HG03442 (cell line): ENCODE results near the gene C22orf23.

Experiments
- ATAC-seq: cut with Tn5 transposase; IDR thresholded peaks from one replicate; pipeline ENCODE4 v1.9.1; 2021; ENCODE audit warnings: mild to moderate bottlenecking, moderate library complexity; ENCODE audit not compliant: unreplicated experiment

Gene C22orf23

DNA sequence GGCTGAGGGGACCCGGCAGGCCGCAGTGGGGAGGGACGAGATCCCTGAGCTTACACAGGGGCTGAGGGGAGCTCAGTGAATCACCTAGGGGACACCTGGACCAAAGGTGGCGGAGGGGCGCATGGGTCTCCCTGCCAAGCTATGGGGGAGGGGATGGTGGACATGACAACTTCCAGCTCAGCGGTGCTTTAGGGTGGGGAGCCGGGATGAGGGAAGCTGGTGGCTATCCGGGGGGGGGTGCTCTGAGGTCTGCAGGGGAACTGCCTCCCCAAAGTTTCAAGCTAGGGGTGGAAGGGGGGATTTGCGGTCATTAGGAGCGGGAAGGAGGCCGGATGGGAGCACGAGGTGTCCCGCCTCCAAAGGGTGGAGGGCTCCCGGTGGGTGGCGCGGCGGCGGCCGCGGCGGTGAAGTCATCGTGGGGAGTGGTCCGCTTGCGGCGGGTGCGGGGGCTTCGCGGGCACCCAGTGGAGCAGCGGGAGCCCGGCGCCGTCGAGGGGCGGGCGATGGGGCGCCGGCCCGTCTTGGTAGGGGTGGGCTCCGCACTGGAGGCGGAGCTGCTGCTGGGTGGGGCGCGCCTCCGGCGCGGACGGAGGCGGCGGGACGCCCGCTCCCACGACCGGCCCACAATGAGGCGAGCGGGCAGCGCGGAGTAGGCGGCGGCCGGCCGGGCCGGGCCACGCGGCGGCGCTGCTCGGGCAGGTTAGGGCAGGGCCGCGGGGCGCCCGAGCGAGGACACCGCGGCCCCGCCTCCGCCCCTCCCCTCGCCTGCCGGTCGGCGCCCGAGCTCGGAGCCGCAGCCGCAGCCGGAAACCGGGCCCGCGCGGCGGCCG is 47.7 kb downstream of the C22orf23 start, which contains the start of gene MICALL1:
Gene MICALL1 (plus strand): TSS at position 764 of the 830 bp plus-strand sequence. CDS start 126 bp downstream, outside the sequence.
- ATAC-seq = peak; percentile 67

DNA sequence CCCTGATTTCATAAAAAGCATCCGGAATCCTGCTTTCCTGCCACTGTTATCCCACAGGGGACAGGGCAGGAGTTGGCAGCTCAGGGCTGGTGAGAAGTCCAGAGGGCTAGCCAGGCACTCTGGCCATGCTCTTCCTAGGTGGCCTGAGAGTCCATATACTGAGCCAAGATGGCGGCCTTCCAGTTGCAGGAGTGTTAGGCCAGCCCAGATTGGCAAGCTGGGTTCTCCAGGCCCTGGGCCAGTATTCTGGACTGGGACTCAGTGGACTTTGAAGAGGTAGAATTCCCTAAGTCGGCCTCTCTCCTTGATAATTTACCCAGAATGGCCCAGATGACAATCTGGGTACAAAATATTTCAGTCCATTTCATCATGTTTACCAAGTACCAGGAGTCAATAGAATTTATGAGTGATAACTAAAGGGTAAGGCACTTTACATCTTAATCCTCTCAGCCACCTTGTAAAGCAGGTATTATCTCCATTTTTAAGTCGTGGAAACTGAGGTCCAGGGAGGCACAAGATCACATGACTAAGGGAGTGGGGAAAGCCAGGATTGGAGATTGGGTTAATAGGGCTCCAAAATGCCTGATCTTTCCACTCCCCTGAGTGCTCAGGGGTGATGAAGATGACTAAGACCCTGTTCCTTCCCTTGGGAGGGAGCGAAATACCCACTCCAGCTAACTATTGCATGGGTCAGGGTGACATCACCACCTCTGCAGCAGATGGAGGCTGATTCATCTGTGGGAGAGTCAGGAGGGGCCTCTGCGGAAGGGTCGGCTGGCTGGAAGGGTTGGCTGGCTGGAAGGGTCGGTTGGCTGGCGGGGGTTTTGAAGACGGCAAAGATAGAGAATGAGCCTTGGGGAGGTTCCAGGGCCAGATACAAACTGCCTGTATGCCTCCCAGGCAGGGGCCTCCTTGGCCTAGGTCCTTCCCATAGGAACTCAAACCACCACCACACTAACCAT is 48.5 kb downstream of the C22orf23 start:
- no peak for ATAC-seq

DNA sequence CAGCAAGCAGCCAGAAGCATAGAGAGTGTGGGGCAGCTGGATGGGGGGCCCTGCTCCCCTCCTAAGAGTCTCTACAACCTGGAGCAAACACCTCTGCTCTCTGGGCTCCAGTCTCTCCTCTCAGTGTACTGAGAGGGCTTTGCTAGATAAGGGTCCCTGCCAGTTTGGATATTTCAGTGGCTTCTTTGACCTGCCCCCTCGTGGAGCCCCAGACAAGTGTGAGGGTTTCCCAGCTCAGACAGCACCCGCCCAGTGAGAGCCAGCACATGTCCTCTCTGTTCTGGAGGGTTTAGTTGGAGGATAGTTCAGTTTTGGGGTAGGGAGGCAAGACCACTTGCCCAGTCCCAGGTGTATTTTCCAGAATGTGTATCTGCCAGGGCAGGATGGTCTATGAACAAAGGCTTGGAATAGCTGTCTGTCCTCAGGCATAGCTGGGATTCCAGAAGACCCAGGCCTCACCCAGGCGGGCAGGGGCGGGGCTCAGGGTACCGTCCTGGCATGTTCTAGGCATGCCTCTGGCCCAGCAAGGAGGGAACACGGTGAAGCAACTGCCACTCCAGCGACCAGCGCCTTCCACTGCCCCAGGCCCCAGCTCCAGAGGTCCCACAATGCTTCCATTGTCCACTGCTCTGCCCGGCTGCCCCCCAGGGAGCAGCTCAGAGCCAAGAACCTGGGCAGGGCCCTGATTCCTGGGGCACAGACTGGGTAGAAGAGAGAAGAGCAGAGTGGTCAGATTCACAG is 54.8 kb downstream of the C22orf23 start:
- ATAC-seq = no peak

DNA sequence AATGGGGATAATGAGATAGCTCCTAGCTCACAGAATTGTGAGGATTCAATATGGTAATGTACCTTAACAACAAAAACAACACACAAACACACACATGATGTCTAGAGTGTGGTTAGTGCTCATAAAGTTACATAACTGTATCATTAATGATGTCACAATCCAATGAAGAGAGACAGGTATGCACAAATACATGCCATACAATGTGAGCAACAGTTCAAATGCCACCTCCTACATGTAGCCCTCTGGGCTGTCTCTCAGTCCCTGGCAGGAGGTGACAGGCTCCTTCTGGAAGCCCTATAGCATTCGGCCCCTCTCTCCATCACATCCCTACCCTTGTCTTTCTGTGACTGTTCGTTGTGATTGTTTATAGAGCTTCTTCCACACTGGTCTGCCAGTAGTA is 55.6 kb downstream of the C22orf23 start:
- no peak for ATAC-seq

DNA sequence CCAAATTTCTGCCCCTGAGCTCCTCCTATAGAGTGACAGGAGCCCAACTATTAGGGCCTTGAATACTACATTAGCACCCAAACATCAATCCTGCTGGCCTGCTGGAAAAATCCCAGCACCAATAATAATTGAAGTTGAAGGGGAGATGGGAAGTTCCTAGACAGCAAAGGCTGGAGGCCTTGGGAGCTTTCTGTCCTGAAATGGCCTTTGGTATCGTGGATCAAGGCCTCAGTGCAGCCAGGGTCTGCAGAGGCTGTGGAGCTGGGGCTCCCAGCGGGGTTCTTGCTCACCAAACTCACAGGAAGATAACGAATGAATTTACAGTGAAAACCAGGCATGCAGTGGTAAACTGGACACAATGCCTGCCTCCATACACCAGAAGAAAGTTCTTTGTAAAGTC is 56.5 kb downstream of the C22orf23 start:
- ATAC-seq = no peak

DNA sequence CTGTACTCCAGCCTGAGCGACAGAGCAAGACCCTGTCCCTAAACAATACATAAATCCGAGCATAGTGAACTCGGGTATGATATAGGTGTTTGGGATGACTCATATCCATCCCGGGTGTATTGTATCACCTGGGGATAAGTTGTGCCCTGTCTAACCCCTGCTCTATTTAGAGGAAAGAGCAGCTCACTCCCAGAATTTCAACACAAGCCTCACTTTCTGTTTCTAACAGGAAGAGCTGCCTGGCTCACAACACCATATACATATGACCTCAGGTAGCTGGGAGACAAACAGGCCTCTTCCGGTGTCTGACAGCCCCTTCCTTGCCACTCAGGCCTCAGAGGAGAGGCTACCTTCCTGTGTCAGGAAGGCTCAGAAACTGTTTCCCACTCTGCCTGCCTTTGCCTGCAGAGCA is 57.2 kb downstream of the C22orf23 start:
- peak; percentile 53 for ATAC-seq

DNA sequence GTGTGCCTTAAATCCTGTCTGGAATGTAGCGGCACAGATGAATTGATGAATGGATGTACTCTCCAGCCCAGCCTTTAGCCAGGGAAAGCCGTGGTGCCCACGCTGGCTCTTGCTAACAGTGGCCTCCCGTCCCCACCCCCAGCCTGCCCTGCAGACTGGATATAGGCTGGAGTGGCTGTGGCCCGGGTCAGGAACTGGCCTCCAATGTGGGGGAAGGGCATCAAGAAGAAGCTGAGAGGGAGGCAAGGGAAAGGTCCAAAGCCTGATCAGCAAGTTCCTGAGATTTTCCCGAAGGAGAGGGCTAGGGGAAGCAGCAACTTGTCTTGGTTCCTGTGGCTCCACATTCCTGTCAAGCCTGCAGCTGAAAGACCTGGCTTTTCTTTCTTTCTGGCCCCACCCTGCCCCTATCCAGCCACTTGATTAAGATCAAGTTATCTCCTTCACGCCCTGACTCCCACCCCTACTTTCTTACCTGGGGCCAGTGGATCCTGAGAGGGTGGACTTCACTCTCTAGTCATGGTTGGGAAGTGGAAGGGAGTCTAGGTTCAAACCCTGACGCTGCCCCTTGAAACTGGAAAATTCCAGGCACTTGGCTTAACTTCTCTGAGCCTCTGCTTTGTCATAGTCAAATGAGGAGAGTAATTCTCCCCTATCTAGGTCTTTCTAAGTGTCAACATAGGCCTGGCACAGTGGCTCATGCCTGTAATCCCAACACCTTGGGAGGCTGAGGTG is 58.3 kb downstream of the C22orf23 start:
- ATAC-seq = no peak

DNA sequence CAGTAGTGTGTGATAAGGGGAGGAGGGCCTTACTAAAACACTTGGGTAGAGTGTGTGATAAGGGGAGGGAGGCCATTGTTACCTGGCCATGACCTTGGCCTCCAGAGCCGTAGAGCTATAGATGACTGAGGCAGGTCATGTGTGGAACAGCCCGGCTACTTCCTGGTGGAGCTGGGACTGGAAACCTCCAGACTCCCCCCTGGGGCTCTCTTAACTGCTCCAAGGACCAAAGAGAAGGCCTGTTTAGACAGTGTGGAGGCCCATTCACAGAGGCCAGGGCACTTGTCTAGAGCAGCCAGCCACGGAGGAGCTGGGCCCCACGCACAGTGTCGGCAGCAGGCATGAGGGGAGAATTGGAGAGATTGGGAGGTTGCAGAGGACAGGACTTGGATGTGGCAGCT is 59.8 kb downstream of the C22orf23 start:
- ATAC-seq = no peak
